Measurements from ENCODE around the gene CFTR. TPM values are rescaled to one million over a fixed set of nuclear protein-coding genes. Genes with fewer than 3 reads are reported as not detected.

Gene CFTR
- total and polyA plus RNA-seq, 2 of the 4 experiments (the other 2 are of a cell fraction), result 0.18 to 0.21 TPM

DNA sequence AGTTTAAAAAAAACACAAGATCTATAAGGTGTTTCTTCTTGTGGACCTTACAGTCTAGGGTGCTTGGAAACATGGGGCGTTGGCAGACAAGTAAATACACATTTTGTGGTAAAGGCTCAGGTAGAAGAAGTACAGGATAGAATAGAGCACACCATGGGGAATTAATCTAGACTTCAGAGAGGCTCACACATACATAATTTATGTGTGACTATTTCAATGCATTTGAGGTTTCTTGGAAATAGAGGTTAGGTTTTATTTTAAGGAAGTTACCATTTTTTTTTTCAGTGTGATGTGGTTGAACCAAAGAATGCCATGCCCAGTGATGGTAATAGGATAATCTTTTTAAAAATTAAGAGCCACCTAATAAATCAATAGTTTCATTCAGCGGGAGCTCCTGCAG, 12.8 kb downstream of the CFTR start:
- BruUV-seq (replicated peaks), result no TSS peak
- DNase-seq, result no peak
- dilution Hi-C loops (cut with HindIII; ENCODE audit: low sequenced_read_pairs, unreplicated experiment) (no loop called here), in situ Hi-C loops (cut with MboI; ENCODE audit: low sequenced_read_pairs) (no loop called here), intact Hi-C loops (cut with micrococcal nuclease) (no loop called here)
- H3K27ac ChIP-seq (ENCODE audit: insufficient read depth, low read length), result no peak overlapping the region
- no peak overlapping the region for H2AK5ac ChIP-seq (ENCODE audit: low read depth, low read length)
- no CpG with 5 or more reads among the region's 2 CpGs for WGBS, 2 experiments (ENCODE audit: extremely low coverage in 2 of 2, insufficient read length in 1 of 2)
- H2BK120ac ChIP-seq (ENCODE audit: low read depth, low read length), result no peak overlapping the region
- H2BK20ac ChIP-seq (ENCODE audit: low read depth, low read length), result no peak overlapping the region
- no peak overlapping the region for H3K4me2 ChIP-seq (ENCODE audit: low read depth, low read length)
- H4K20me1 ChIP-seq (ENCODE audit: insufficient read depth, low read length), result no peaks in the 10 kb centered on the region
- H3K79me1 ChIP-seq (ENCODE audit: low read depth in 1 of 2, low read length in 2 of 2), result no peaks in the 10 kb centered on the region
- no peak overlapping the region for H3K4me3 ChIP-seq (ENCODE audit: insufficient read depth, low read depth, low read length)
- H3K36me3 ChIP-seq (ENCODE audit: control insufficient read depth, insufficient read depth, low read length), result no peaks in the 10 kb centered on the region
- H4K5ac ChIP-seq (ENCODE audit: low read depth, low read length), result no peak overlapping the region
- H3K27me3 ChIP-seq (ENCODE audit: control insufficient read depth, insufficient read depth, low read length), result no peaks in the 10 kb centered on the region
- no peak overlapping the region for H2BK15ac ChIP-seq (ENCODE audit: low read depth, low read length)
- H3K23ac ChIP-seq (ENCODE audit: low read depth, low read length), result no peak overlapping the region
- H3K14ac ChIP-seq (replicated peaks; ENCODE audit: low read depth, low read length), result no peak overlapping the region
- H3K4me1 ChIP-seq (ENCODE audit: control insufficient read depth, insufficient read depth, low read length), result no peaks in the 10 kb centered on the region
- no peak overlapping the region for H3K9ac ChIP-seq (ENCODE audit: low read depth, low read length)
- H3K9me1 ChIP-seq (ENCODE audit: insufficient read depth, low read length), result no peaks in the 10 kb centered on the region
- ChIA-PET CTCF (no interaction called here), POLR2A (ENCODE audit: unreplicated experiment) (no interaction called here)
- H4K8ac ChIP-seq (ENCODE audit: low read depth in 2 of 2, low read length in 2 of 2), result no peak overlapping the region
- ATAC-seq (ENCODE audit: low read depth), result no peak
- no peak overlapping the region for H2BK5ac ChIP-seq (ENCODE audit: low read depth, low read length, poor library complexity, severe bottlenecking)
- H3K18ac ChIP-seq (ENCODE audit: low read depth, low read length), result no peak overlapping the region
- TF ChIP-seq MXI1 (IDR thresholded peaks at IDR 0.05; ENCODE audit: borderline replicate concordance, low read depth, low read length), result no peak
- TF ChIP-seq FOS (IDR thresholded peaks at IDR 0.05; ENCODE audit: low read depth, low read length), result no peak
- TF ChIP-seq RAD21 (IDR thresholded peaks at IDR 0.05; ENCODE audit: low read length), result no peak
- TF ChIP-seq CEBPB (IDR thresholded peaks at IDR 0.05; ENCODE audit: low read depth, low read length), result no peak
- TF ChIP-seq CHD1 (IDR thresholded peaks at IDR 0.05; ENCODE audit: low read depth, low read length), result no peak
- TF ChIP-seq POLR2A (IDR thresholded peaks at IDR 0.05; ENCODE audit: low read depth, low read length), result no peak
- TF ChIP-seq, protein P1, sequence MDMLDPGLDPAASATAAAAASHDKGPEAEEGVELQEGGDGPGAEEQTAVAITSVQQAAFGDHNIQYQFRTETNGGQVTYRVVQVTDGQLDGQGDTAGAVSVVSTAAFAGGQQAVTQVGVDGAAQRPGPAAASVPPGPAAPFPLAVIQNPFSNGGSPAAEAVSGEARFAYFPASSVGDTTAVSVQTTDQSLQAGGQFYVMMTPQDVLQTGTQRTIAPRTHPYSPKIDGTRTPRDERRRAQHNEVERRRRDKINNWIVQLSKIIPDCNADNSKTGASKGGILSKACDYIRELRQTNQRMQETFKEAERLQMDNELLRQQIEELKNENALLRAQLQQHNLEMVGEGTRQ (IDR thresholded peaks at IDR 0.05; ENCODE audit: low read depth, low read length), result no peak
- TF ChIP-seq RCOR1 (IDR thresholded peaks at IDR 0.05; ENCODE audit: insufficient replicate concordance, low read length), result no peak
- no peak for TF ChIP-seq MAZ (IDR thresholded peaks at IDR 0.05; ENCODE audit: borderline replicate concordance, low read depth, low read length)
- no peak for TF ChIP-seq BHLHE40 (IDR thresholded peaks at IDR 0.05; ENCODE audit: low read depth, low read length)
- no peak for TF ChIP-seq SMC3 (IDR thresholded peaks at IDR 0.05; ENCODE audit: low read depth, low read length)
- TF ChIP-seq, protein P2, sequence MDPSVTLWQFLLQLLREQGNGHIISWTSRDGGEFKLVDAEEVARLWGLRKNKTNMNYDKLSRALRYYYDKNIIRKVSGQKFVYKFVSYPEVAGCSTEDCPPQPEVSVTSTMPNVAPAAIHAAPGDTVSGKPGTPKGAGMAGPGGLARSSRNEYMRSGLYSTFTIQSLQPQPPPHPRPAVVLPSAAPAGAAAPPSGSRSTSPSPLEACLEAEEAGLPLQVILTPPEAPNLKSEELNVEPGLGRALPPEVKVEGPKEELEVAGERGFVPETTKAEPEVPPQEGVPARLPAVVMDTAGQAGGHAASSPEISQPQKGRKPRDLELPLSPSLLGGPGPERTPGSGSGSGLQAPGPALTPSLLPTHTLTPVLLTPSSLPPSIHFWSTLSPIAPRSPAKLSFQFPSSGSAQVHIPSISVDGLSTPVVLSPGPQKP (IDR thresholded peaks at IDR 0.05; ENCODE audit: borderline replicate concordance, low read depth, low read length), result no peak
- no peak for TF ChIP-seq NFE2L2 (IDR thresholded peaks at IDR 0.05; ENCODE audit: low read depth, low read length)
- TF ChIP-seq, protein P3, sequence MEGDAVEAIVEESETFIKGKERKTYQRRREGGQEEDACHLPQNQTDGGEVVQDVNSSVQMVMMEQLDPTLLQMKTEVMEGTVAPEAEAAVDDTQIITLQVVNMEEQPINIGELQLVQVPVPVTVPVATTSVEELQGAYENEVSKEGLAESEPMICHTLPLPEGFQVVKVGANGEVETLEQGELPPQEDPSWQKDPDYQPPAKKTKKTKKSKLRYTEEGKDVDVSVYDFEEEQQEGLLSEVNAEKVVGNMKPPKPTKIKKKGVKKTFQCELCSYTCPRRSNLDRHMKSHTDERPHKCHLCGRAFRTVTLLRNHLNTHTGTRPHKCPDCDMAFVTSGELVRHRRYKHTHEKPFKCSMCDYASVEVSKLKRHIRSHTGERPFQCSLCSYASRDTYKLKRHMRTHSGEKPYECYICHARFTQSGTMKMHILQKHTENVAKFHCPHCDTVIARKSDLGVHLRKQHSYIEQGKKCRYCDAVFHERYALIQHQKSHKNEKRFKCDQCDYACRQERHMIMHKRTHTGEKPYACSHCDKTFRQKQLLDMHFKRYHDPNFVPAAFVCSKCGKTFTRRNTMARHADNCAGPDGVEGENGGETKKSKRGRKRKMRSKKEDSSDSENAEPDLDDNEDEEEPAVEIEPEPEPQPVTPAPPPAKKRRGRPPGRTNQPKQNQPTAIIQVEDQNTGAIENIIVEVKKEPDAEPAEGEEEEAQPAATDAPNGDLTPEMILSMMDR (conservative IDR thresholded peaks at IDR 0.05; ENCODE audit: low read depth, low read length), result no peak
- TF ChIP-seq RFX5 (IDR thresholded peaks at IDR 0.05; ENCODE audit: low read depth, low read length), result no peak
- no peak for TF ChIP-seq MAFK (IDR thresholded peaks at IDR 0.05; ENCODE audit: low read depth, low read length)
- no peak overlapping the region for H3K56ac ChIP-seq (ENCODE audit: extremely low read depth, insufficient read depth, low read length)
- H4K91ac ChIP-seq (ENCODE audit: insufficient read depth, low read depth, low read length), result no peak overlapping the region
- H2AK9ac ChIP-seq (replicated peaks; ENCODE audit: low read depth, low read length, poor library complexity), result no peak overlapping the region
- no peak overlapping the region for H3K4ac ChIP-seq (ENCODE audit: low read depth, low read length)
- no peaks in the 10 kb centered on the region for H3K9me3 ChIP-seq (ENCODE audit: control insufficient read depth, insufficient read depth, low read length)
- H2AFZ ChIP-seq (replicated peaks; ENCODE audit: low read length, poor library complexity), result no peak overlapping the region
